Activated CD4-positive, alpha-beta memory T cell treated with anti-CD3 and anti-CD28 coated beads, Interleukin-2, amount 10 ng/mL, durations not matched to agents 7 days and 5 days (primary cell): ENCODE results near the gene SLC25A5. TPM values are rescaled to one million over a fixed set of nuclear protein-coding genes. Genes with fewer than 3 reads are reported as not detected.
A peak's percentile ranks its signal among the peaks of the same experiment; 100 is the strongest.
"Not testable (repeated sequence)": the region's sequence is repeated elsewhere in the genome, so short reads cannot be mapped to it uniquely, and the experiment has no call there.

Experiments
- CTCF ChIA-PET: fragments of 350-600 bp; sonication (Branson Sonifier 250); formaldehyde crosslinking; loops from one replicate; lab custom pipeline; 2021; ENCODE audit warnings: antibody characterized with exemption, inconsistent platforms; lab: Charles Lee
- POLR2A ChIA-PET: fragments of 350-600 bp; sonication (Branson Sonifier 250); formaldehyde crosslinking; loops from one replicate; lab custom pipeline; 2021; ENCODE audit warnings: antibody characterized with exemption; lab: Charles Lee
- DNase-seq: peaks from one replicate; pipeline ENCODE4 v3.0.0-alpha.2; 2020
- H3K27ac Mint-ChIP-seq: one replicate; pipeline ENCODE4 v1.8.0; 2021; ENCODE audit warnings: mild to moderate bottlenecking, mixed read lengths
- H3K27me3 Mint-ChIP-seq: one replicate; pipeline ENCODE4 v1.8.0; 2021; ENCODE audit warnings: mixed read lengths
- H3K36me3 Mint-ChIP-seq: one replicate; pipeline ENCODE4 v1.8.0; 2021; ENCODE audit warnings: low read depth, mixed read lengths
- H3K4me1 Mint-ChIP-seq: one replicate; pipeline ENCODE4 v1.8.0; 2021; ENCODE audit warnings: mixed read lengths
- H3K4me3 Mint-ChIP-seq: one replicate; pipeline ENCODE4 v1.8.0; 2021; ENCODE audit warnings: mild to moderate bottlenecking, mixed read lengths
- H3K9me3 Mint-ChIP-seq: one replicate; pipeline ENCODE4 v1.8.0; 2021; ENCODE audit warnings: mixed read lengths
- total RNA-seq, 2 experiments: library from RNA; stranded (reverse); gene quantifications; one replicate each; pipeline ENCODE4 v1.2.3, GENCODE V29; 2021

The SLC25A5 gene
- total RNA-seq, result 100 to 1,000 TPM; 403 TPM

DNA sequence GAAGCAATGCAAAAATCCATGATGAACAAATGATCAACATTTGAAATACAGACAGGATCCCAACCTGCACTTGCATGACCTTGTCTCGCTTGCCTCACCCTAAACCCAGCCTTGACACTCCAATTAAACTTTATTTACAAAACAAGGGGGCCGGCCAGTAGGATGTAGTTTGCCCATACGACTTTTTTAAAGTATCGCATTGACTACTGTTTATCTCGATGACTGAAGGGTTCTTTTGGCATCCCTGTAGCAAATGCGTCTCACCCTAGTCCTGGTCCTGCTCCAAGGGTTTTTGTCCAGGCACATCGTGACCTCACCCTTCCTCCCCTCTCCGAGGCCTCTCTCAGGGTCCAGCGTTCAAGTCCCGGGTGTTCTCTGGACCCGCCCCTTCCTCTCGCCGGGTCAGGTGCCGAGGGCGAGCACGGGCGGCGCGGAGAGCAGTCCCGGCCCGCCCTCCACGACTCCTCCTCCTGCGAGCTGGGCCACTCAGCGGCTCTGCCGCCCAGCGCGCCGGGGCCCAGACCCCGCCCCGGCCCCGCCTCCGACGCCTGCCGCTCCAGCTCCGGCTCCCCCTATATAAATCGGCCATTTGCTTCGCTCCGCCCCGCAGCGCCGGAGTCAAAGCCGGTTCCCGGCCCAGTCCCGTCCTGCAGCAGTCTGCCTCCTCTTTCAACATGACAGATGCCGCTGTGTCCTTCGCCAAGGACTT, at the start of gene SLC25A5:
TSS of gene SLC25A5 (plus strand) at position 603 of the 709 bp plus-strand sequence. CDS start at position 675, 72 bp downstream.
- Mint-ChIP-seq H3K9me3 (no peaks in the 10 kb centered on the region), H3K27me3 (no peaks in the 10 kb centered on the region), H3K4me3 (peak within 1 kb of the TSS; percentile 82), H3K4me1 (peaks cover 22% of the 10 kb centered on the region), H3K27ac (peak within 1 kb of the TSS; percentile 89), H3K36me3 (peaks cover 26% of the 10 kb centered on the region)
- ChIA-PET POLR2A (interaction anchor here (0.7 to 6.1 kb wide), 13 partner anchors 14 to 1137 kb away, joined by 3 to 49 read pairs (median 4); partner anchors contain the start of genes NKRF, RPL39, SOWAHD and STEEP1), CTCF (interaction anchor here (0.7 to 7.2 kb wide), 3 partner anchors 14 to 21 kb away, joined by 3 to 53 read pairs (median 5); no protein-coding TSS in a partner anchor)
- peak; percentile 84 for DNase-seq

DNA sequence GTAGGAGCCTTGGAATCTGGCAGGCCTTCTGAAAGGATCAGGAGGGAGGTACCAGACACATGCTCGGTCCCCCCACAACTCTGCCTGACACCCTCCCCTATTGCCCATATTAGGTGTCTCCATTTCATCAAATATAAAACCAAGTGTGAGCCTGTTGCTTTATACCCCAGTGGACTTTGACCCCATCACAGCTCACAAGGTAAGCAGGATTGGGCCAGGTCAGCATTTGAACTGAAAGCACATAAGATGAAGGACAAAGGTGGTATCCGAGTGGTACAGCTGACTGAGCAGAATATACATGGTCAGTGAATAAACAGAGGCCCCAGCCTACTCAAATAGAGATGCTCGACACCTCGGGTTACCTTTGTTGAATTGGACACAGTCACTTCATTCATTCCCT, 49.1 kb upstream of the SLC25A5 start:
- Mint-ChIP-seq H3K4me1 (no peaks in the 10 kb centered on the region), H3K27ac (no peak overlapping the region), H3K4me3 (no peak overlapping the region), H3K9me3 (no peaks in the 10 kb centered on the region), H3K27me3 (no peaks in the 10 kb centered on the region), H3K36me3 (no peaks in the 10 kb centered on the region)
- DNase-seq, result no peak
- POLR2A ChIA-PET, result no interaction called here
- CTCF ChIA-PET, result no interaction called here

- H3K4me1 Mint-ChIP-seq, result no peaks in the 10 kb centered on the region
- no peaks in the 10 kb centered on the region for H3K27me3 Mint-ChIP-seq
- H3K9me3 Mint-ChIP-seq, result no peaks in the 10 kb centered on the region
- H3K36me3 Mint-ChIP-seq, result no peaks in the 10 kb centered on the region
- H3K4me3 Mint-ChIP-seq, result no peak overlapping the region
- no peak overlapping the region for H3K27ac Mint-ChIP-seq
- DNase-seq, result no peak
- ChIA-PET CTCF (no interaction called here), POLR2A (no interaction called here)
Observed at GRCh38 chrX:119419898-119420297, 48.3 kb upstream of the SLC25A5 start.

- CTCF ChIA-PET, result no interaction called here
- H3K36me3 Mint-ChIP-seq, result no peaks in the 10 kb centered on the region
Observed at GRCh38 chrX:119421016-119421705, 47.1 kb upstream of the SLC25A5 start.

DNA sequence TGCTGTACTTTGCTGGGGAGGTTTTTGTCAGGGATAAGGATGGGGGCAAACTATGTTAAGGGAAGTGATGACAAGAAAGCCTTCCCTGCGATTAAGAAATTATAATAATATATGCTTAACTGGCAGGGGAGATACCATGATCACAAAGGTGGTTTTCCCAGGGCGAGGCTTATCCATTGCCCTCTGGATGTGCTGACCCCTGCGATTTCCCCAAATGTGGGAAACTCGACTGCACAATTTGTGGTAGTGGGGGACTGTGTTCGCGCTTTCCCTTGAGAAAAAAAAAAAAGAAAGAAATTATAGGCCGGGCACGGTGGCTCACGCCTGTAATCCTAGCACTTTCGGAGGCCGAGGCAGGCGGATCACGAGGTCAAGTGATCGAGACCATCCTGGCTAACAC, 44.6 kb upstream of the SLC25A5 start:
- no peaks in the 10 kb centered on the region for H3K9me3 Mint-ChIP-seq
- H3K36me3 Mint-ChIP-seq, result no peaks in the 10 kb centered on the region
- no peak overlapping the region for H3K27ac Mint-ChIP-seq
- no peak overlapping the region for H3K4me3 Mint-ChIP-seq
- ChIA-PET CTCF (no interaction called here), POLR2A (no interaction called here)
- H3K27me3 Mint-ChIP-seq, result no peaks in the 10 kb centered on the region
- DNase-seq, result no peak
- H3K4me1 Mint-ChIP-seq, result no peaks in the 10 kb centered on the region

More at GRCh38 chrX:119421016-119421705, 47.1 kb upstream of the SLC25A5 start:
- H3K4me1 Mint-ChIP-seq, result no peaks in the 10 kb centered on the region
- no peak for DNase-seq
- H3K27ac Mint-ChIP-seq, result no peak overlapping the region
- POLR2A ChIA-PET, result no interaction called here
- H3K27me3 Mint-ChIP-seq, result no peaks in the 10 kb centered on the region
- no peaks in the 10 kb centered on the region for H3K9me3 Mint-ChIP-seq
- no peak overlapping the region for H3K4me3 Mint-ChIP-seq

DNA sequence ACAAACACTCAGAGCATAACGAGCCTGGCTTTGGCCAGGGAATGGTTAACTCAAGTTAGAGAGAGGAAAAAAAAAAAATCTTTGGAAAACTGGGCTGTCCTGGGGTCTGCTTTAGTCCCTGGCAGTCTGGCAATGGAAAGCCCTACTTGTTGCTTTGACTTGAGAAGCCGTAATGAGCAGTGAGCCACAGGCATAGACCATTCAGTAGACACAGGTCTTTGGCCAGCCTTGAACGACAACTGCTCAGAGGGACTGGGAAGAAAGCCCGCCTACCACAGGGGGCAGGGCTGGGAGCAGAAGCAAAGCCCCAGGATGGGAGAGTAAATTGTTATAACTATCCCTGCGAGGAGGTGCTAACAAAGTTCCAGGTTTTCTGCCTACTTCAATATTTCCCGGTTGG, 43.2 kb upstream of the SLC25A5 start:
- Mint-ChIP-seq H3K27ac (no peak overlapping the region), H3K36me3 (no peaks in the 10 kb centered on the region), H3K4me1 (no peaks in the 10 kb centered on the region), H3K4me3 (no peak overlapping the region), H3K27me3 (no peaks in the 10 kb centered on the region), H3K9me3 (no peaks in the 10 kb centered on the region)
- POLR2A ChIA-PET, result no interaction called here
- DNase-seq, result no peak
- CTCF ChIA-PET, result no interaction called here

GRCh38 chrX:119427024-119427794, 41.0 kb upstream of the SLC25A5 start:
- no peak for DNase-seq
- ChIA-PET CTCF (no interaction called here), POLR2A (no interaction called here)
- Mint-ChIP-seq H3K4me3 (no peak overlapping the region), H3K27ac (peak overlapping the region; percentile 31), H3K4me1 (no peaks in the 10 kb centered on the region), H3K9me3 (no peaks in the 10 kb centered on the region), H3K36me3 (no peaks in the 10 kb centered on the region), H3K27me3 (no peaks in the 10 kb centered on the region)

GRCh38 chrX:119427795-119428185, 40.5 kb upstream of the SLC25A5 start:
- Mint-ChIP-seq H3K4me1 (no peaks in the 10 kb centered on the region), H3K4me3 (no peak overlapping the region), H3K9me3 (no peaks in the 10 kb centered on the region), H3K36me3 (no peaks in the 10 kb centered on the region), H3K27ac (no peak overlapping the region), H3K27me3 (no peaks in the 10 kb centered on the region)
- DNase-seq, result no peak
- CTCF ChIA-PET, result no interaction called here
- POLR2A ChIA-PET, result no interaction called here

- Mint-ChIP-seq H3K27ac (no peak overlapping the region), H3K36me3 (no peaks in the 10 kb centered on the region), H3K4me3 (no peak overlapping the region), H3K27me3 (no peaks in the 10 kb centered on the region), H3K4me1 (no peaks in the 10 kb centered on the region), H3K9me3 (no peaks in the 10 kb centered on the region)
- no peak for DNase-seq
- ChIA-PET POLR2A (no interaction called here), CTCF (no interaction called here)
Observed at GRCh38 chrX:119429471-119429870, 38.8 kb upstream of the SLC25A5 start.

GRCh38 chrX:119441295-119441694, 26.9 kb upstream of the SLC25A5 start:
- CTCF ChIA-PET, POLR2A ChIA-PET, H3K27me3 Mint-ChIP-seq, H3K36me3 Mint-ChIP-seq, H3K27ac Mint-ChIP-seq, H3K4me3 Mint-ChIP-seq, DNase-seq, H3K9me3 Mint-ChIP-seq, H3K4me1 Mint-ChIP-seq: not testable (repeated sequence)

DNA sequence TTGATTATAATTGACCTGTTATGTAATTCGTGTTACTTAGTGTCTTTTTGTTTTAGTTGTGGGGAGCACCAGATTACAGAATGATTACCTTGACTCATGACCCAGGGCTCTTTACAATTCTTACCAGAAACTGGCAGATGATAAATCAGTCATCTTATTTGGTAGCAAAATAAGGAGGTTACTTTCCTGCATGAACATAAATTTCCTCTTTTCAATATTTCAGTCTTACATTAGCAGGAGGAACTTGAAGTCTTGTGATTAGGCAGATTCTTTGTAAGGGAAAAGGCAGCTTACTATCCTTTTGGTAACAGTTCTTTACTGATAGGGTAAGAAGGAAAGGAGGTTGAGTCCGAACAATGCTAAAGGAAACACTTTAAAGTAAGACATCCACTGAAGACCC, 26.0 kb upstream of the SLC25A5 start:
- POLR2A ChIA-PET, result no interaction called here
- H3K4me1 Mint-ChIP-seq, result no peaks in the 10 kb centered on the region
- no peaks in the 10 kb centered on the region for H3K9me3 Mint-ChIP-seq

DNA sequence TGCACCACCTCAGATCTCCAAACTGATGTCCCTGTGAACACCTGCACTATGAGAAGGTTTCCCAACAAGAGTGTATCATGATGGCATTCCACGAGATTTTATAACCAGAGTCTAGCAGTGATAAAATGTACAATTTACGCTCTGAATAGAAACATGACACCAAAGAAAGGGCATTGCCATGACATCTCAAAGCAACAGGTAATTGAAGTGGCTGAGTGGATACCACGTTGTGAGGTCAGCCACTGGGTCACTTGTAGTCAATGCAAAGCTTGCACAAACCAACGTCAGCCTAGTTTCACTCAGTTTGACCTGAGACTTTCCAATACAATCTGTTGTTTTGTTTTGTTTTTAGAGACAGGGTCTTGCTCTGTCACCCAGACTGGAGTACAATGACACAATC, 15.0 kb upstream of the SLC25A5 start:
- DNase-seq, result no peak
- Mint-ChIP-seq H3K4me1 (no peaks in the 10 kb centered on the region), H3K27ac (no peak overlapping the region), H3K27me3 (no peaks in the 10 kb centered on the region), H3K36me3 (no peaks in the 10 kb centered on the region), H3K9me3 (no peaks in the 10 kb centered on the region), H3K4me3 (no peak overlapping the region)
- POLR2A ChIA-PET, result no interaction called here
- CTCF ChIA-PET, result no interaction called here

More for the DNA sequence above, 26.0 kb upstream of the SLC25A5 start:
- DNase-seq, result no peak
- no peak overlapping the region for H3K4me3 Mint-ChIP-seq
- H3K27ac Mint-ChIP-seq, result no peak overlapping the region
- no peaks in the 10 kb centered on the region for H3K27me3 Mint-ChIP-seq
- H3K36me3 Mint-ChIP-seq, result no peaks in the 10 kb centered on the region
- CTCF ChIA-PET, result interaction anchor here (0.7 kb wide), 1 partner anchor 48 kb away, joined by 3 read pairs; no protein-coding TSS in a partner anchor

DNA sequence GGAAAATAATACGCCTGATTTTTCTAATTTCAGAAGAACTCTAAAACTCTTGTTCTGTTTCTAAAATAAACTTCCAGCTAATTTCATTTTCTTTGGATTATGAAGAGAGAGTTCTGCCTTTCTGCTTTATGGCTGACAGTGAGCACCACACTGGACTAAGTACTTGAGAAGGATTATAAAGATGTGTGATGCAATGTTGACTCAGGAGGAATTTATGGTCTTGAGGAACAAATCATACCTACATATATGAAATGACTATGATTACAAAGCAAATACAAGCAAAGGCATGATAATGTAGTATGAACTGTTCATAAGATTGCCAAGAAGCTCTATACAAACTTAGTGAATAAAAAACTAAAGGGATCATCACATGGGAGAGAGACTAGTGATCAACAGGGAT, 13.0 kb upstream of the SLC25A5 start:
- Mint-ChIP-seq H3K4me1 (no peaks in the 10 kb centered on the region), H3K36me3 (no peaks in the 10 kb centered on the region), H3K4me3 (no peak overlapping the region), H3K27ac (no peak overlapping the region), H3K9me3 (no peaks in the 10 kb centered on the region), H3K27me3 (no peaks in the 10 kb centered on the region)
- CTCF ChIA-PET, result no interaction called here
- POLR2A ChIA-PET, result no interaction called here
- no peak for DNase-seq
